Lung (tissue), 12 donors: ENCODE results near the gene GATB. TPM values are rescaled to one million over a fixed set of nuclear protein-coding genes. Genes with fewer than 3 reads are reported as not detected.

Experiments
- ATAC-seq: fragments of 200-7000 bp; cut with Tn5 transposase; one replicate; pipeline ENCODE4 v1.9.1; 2020; ENCODE audit warnings: moderate number of reproducible peaks; ENCODE audit not compliant: insufficient read depth, low FRiP score
- DNase-seq, 3 donors: peaks; one replicate each; pipeline ENCODE4 v3.0.0-alpha.2; 2013 to 2017
- H3K27ac ChIP-seq, 2 donors: one replicate each; pipeline ENCODE4 v1.5.1; 2013; ENCODE audit warnings: mild to moderate bottlenecking in 2 of 2, moderate library complexity in 2 of 2, control low read depth in 1 of 2, inconsistent platforms in 1 of 2, low read depth in 1 of 2, low read length in 1 of 2
- H3K27me3 ChIP-seq, 3 donors: one replicate each; pipeline ENCODE4 v1.5.1; 2013; ENCODE audit warnings: low read length in 2 of 3; ENCODE audit not compliant: control insufficient read depth in 3 of 3, insufficient read depth in 3 of 3
- H3K36me3 ChIP-seq, 4 donors: one replicate each; pipeline ENCODE4 v1.5.1; 2013; ENCODE audit warnings: low read length in 4 of 4, mild to moderate bottlenecking in 1 of 4, moderate library complexity in 1 of 4; ENCODE audit not compliant: control insufficient read depth in 4 of 4, insufficient read depth in 4 of 4
- H3K4me1 ChIP-seq, 5 donors: one replicate each; pipeline ENCODE4 v1.5.1; 2013; ENCODE audit warnings: low read length in 5 of 5, mild to moderate bottlenecking in 2 of 5, moderate library complexity in 1 of 5; ENCODE audit not compliant: control insufficient read depth in 5 of 5, insufficient read depth in 5 of 5
- H3K4me3 ChIP-seq: one replicate; pipeline ENCODE4 v1.5.1; 2013; ENCODE audit warnings: mild to moderate bottlenecking, control low read depth, moderate library complexity
- H3K9ac ChIP-seq, 2 donors: one replicate each; pipeline ENCODE4 v1.5.1; 2013; ENCODE audit warnings: low read length in 2 of 2, control low read depth in 1 of 2; ENCODE audit not compliant: insufficient read depth in 1 of 2
- H3K9me3 ChIP-seq, 4 donors: one replicate each; pipeline ENCODE4 v1.5.1; 2013; ENCODE audit warnings: low read length in 3 of 4, mild to moderate bottlenecking in 1 of 4, moderate library complexity in 1 of 4; ENCODE audit not compliant: control insufficient read depth in 4 of 4, insufficient read depth in 3 of 4
- WGBS, 2 donors: extraction: QIAGEN DNeasy Blood & Tissue Kit; methylation state at CpG; one replicate each; pipeline ENCODE4 v1.1.7; 2013; 5-methylcytosine and 5-hydroxymethylcytosine counted together
- polyA plus RNA-seq, 2 donors: library from polyadenylated mRNA; stranded (reverse); fragments of 200-250 nt; gene quantifications; one replicate each; pipeline ENCODE4 v1.2.1, GENCODE V29; 2013
- total RNA-seq, 2 donors: library from RNA; depleted of rRNA in 1 of 2; stranded (reverse); fragments of >200 nt in 1 of 2; gene quantifications; one replicate each; pipeline ENCODE4 v1.2.1, GENCODE V29; 2014 to 2021
- TF ChIP-seq, protein P1 (sequence below): IDR thresholded peaks from 2 replicates; pipeline ENCODE4 v1.5.1; 2012; ENCODE audit warnings: mild to moderate bottlenecking; ENCODE audit errors: control extremely low read depth, extremely low read depth
- donor health status: control.
- donor health status: control.
- donor health status: Bipolar disorder and iron deficiency.
- donor health status: healthy.
- donor health status: DM: yes; HTN: yes; CAD: no.

The GATB gene
- total and polyA plus RNA-seq, 4 donors = 11.0 to 18.4 (median 15.6) TPM

DNA sequence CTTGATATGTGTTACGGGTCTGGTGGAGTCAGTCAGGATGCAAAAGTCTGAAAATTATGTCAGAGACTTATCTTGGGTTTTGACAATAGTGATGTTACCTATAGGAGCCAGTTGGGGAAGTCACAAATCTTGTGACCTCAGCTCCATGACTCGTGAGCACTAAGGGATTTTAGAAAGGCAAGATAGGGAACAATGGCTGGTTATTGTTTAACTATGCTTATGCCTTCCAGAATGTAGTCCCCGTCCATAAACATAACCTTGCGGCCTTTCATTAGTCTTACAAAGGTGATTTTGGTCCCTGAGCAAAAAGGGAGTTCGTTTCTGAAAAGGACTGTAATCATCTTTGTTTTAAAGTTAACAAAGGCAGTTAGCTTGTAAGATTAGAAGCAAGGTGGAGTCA lies 23.9 kb upstream of the GATB start:
- WGBS, 2 donors = 63 to 71% methylated on average over 5 of the region's 5 CpGs
- no peak overlapping the region for H3K4me3 ChIP-seq
- no peaks in the 10 kb centered on the region for H3K27me3 ChIP-seq
- H3K27ac ChIP-seq = no peak overlapping the region
- ATAC-seq (no peak), DNase-seq (no peak)
- peaks cover 0 to 9% (median 0%) of the 10 kb centered on the region in 5 donors for H3K4me1 ChIP-seq
- H3K9ac ChIP-seq = no peak overlapping the region
- peaks cover 0 to 2% (median 0%) of the 10 kb centered on the region in 4 donors for H3K36me3 ChIP-seq
- TF ChIP-seq, protein P1, sequence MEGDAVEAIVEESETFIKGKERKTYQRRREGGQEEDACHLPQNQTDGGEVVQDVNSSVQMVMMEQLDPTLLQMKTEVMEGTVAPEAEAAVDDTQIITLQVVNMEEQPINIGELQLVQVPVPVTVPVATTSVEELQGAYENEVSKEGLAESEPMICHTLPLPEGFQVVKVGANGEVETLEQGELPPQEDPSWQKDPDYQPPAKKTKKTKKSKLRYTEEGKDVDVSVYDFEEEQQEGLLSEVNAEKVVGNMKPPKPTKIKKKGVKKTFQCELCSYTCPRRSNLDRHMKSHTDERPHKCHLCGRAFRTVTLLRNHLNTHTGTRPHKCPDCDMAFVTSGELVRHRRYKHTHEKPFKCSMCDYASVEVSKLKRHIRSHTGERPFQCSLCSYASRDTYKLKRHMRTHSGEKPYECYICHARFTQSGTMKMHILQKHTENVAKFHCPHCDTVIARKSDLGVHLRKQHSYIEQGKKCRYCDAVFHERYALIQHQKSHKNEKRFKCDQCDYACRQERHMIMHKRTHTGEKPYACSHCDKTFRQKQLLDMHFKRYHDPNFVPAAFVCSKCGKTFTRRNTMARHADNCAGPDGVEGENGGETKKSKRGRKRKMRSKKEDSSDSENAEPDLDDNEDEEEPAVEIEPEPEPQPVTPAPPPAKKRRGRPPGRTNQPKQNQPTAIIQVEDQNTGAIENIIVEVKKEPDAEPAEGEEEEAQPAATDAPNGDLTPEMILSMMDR = no peak
- no peaks in the 10 kb centered on the region for H3K9me3 ChIP-seq

DNA sequence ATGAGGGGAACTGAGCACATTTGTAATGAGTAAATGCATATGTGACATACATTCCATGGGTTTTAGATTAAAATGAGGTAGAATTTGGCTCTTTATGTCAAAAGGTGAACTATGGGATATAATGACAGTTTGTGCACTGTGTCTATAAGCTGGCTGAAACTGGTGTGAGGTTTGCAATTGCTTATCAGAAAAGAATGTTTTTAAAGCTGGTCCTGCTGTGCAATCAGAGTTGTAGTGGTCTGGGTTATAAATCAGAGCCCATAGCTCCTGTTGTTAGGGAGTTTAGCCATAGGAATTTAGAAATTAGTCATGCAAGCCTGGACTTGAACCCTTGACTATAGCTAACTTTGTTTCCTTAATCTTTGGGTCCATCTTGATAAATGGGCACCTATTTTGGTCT lies 23.1 kb upstream of the GATB start:
- no peaks in the 10 kb centered on the region for H3K27me3 ChIP-seq
- TF ChIP-seq, protein P1 = no peak
- no peak overlapping the region for H3K27ac ChIP-seq
- DNase-seq (no peak), ATAC-seq (no peak)
- peaks cover 0 to 14% (median 0%) of the 10 kb centered on the region in 5 donors for H3K4me1 ChIP-seq
- no peak overlapping the region for H3K9ac ChIP-seq
- peaks cover 0 to 2% (median 0%) of the 10 kb centered on the region in 4 donors for H3K36me3 ChIP-seq
- H3K4me3 ChIP-seq = no peak overlapping the region
- no peaks in the 10 kb centered on the region for H3K9me3 ChIP-seq

DNA sequence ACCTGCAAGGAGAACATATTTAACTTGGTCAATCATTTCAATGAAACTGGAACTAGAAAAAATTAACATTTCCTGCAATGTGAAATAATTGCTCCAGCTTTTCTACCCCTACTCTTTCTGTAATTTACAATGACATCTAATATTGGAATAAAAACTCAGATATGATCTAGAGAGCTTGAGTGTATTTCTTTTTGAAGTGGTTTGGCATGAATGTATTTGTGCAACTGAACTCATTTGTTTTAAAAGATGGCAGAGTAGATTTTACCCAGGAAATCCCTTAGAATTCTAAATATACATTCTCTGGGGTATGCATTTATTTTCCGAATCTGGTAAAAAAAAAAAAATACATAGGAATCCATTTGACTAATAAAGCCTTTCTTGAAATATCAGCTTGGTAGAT lies 21.5 kb upstream of the GATB start:
- TF ChIP-seq, protein P1 = no peak
- Histone ChIP-seq H3K4me3 (no peak overlapping the region), H3K4me1 (peaks cover 0 to 14% (median 0%) of the 10 kb centered on the region in 5 donors), H3K9ac (no peak overlapping the region), H3K27me3 (no peaks in the 10 kb centered on the region), H3K27ac (peak overlapping the region in 1 of 2 donors; percentile 63), H3K9me3 (no peaks in the 10 kb centered on the region), H3K36me3 (peaks cover 0 to 2% (median 0%) of the 10 kb centered on the region in 4 donors)
- WGBS, 2 donors = 87 to 88% methylated on average over 1 of the region's 1 CpG
- no peak for DNase-seq
- no peak for ATAC-seq

DNA sequence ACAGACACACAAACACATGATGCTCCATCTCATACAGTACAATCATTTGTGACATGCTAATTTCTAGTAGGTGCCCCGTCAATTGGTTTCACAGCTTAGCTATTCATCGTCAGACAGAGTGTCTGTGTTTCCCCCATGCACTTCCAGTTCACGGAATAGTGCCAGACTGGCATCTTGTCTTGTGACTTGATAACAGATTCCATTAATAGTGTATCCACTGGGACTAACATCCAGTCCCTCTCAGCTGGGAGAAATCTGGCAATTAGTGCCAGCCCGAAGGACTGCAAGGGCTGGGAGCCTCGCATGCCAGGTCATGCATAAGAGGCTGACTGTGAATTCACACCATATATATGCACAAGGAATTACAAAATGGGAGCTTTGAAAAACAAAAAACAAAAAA lies 20.2 kb upstream of the GATB start:
- H3K27ac ChIP-seq = peak overlapping the region in 1 of 2 donors; percentile 63
- 78 to 91% methylated on average over 5 of the region's 5 CpGs for WGBS, 2 donors
- TF ChIP-seq, protein P1 = no peak
- H3K4me3 ChIP-seq = no peak overlapping the region
- no peaks in the 10 kb centered on the region for H3K9me3 ChIP-seq
- H3K9ac ChIP-seq = no peak overlapping the region
- DNase-seq (no peak), ATAC-seq (no peak)
- peaks cover 0 to 2% (median 0%) of the 10 kb centered on the region in 4 donors for H3K36me3 ChIP-seq
- peaks cover 0 to 14% (median 0%) of the 10 kb centered on the region in 5 donors for H3K4me1 ChIP-seq
- H3K27me3 ChIP-seq = no peaks in the 10 kb centered on the region
